HEK293 (cell line): Measurements from ENCODE around the gene PKLR.
A peak's percentile ranks its signal among the peaks of the same experiment; 100 is the strongest.

Source experiments
- BCL11B ChIP-seq: fragments of 450-650 bp; formaldehyde crosslinking; IDR thresholded peaks from 2 replicates; pipeline ENCODE4 v1.5.1; 2016; ENCODE audit warnings: low read depth, missing biosample characterization, missing genetic modification characterization
- OVOL3 ChIP-seq: fragments of 450-650 bp; formaldehyde crosslinking; IDR thresholded peaks from 2 replicates; pipeline ENCODE4 v1.5.1; 2016; ENCODE audit warnings: missing biosample characterization, missing genetic modification characterization
- PBX3 ChIP-seq: sonication (generic); formaldehyde crosslinking; IDR thresholded peaks from 2 replicates; pipeline ENCODE4 v1.8.1; 2022; ENCODE audit warnings: mild to moderate bottlenecking, moderate library complexity, missing genetic modification reagents
- REPIN1 ChIP-seq: fragments of 450-650 bp; formaldehyde crosslinking; IDR thresholded peaks from 2 replicates; pipeline ENCODE4 v1.5.1; 2017; ENCODE audit warnings: missing biosample characterization, missing genetic modification characterization, low read depth
- ZBTB21 ChIP-seq: fragments of 450-650 bp; formaldehyde crosslinking; IDR thresholded peaks from 2 replicates; pipeline ENCODE4 v1.5.1; 2017; ENCODE audit warnings: missing biosample characterization, missing genetic modification characterization
- ZBTB6 ChIP-seq: fragments of 450-650 bp; formaldehyde crosslinking; IDR thresholded peaks from 2 replicates; pipeline ENCODE4 v1.5.1; 2017; ENCODE audit warnings: missing biosample characterization, missing genetic modification characterization
- ZBTB8A ChIP-seq: fragments of 450-650 bp; formaldehyde crosslinking; IDR thresholded peaks from 2 replicates; pipeline ENCODE4 v1.5.1; 2016; ENCODE audit warnings: missing biosample characterization, missing genetic modification characterization
- ZNF112 ChIP-seq: fragments of 450-650 bp; formaldehyde crosslinking; IDR thresholded peaks from 2 replicates; pipeline ENCODE4 v1.5.0; 2017; ENCODE audit warnings: missing biosample characterization, missing genetic modification characterization
- ZNF114 ChIP-seq: fragments of 450-650 bp; formaldehyde crosslinking; IDR thresholded peaks from 2 replicates; pipeline ENCODE4 v1.5.0; 2017; ENCODE audit warnings: missing biosample characterization, missing genetic modification characterization
- ZNF169 ChIP-seq: fragments of 450-650 bp; formaldehyde crosslinking; IDR thresholded peaks from 2 replicates; pipeline ENCODE4 v1.5.1; 2016; ENCODE audit warnings: missing biosample characterization, missing genetic modification characterization
- ZNF214 ChIP-seq: fragments of 450-650 bp; formaldehyde crosslinking; IDR thresholded peaks from 2 replicates; pipeline ENCODE4 v1.5.1; 2017; ENCODE audit warnings: missing biosample characterization, mild to moderate bottlenecking, missing genetic modification characterization, borderline replicate concordance
- ZNF530 ChIP-seq: fragments of 450-650 bp; formaldehyde crosslinking; IDR thresholded peaks from 2 replicates; pipeline ENCODE4 v1.5.1; 2016; ENCODE audit warnings: low read depth, missing biosample characterization, missing genetic modification characterization
- ZNF560 ChIP-seq: fragments of 450-650 bp; formaldehyde crosslinking; IDR thresholded peaks from 2 replicates; pipeline ENCODE4 v1.5.1; 2017; ENCODE audit warnings: missing biosample characterization, missing genetic modification characterization, borderline replicate concordance
- ZNF596 ChIP-seq: fragments of 450-650 bp; IDR thresholded peaks from 2 replicates; pipeline ENCODE4 v1.5.0; 2018; ENCODE audit warnings: missing biosample characterization, mild to moderate bottlenecking, missing genetic modification characterization, moderate library complexity
- ZNF658 ChIP-seq: fragments of 450-650 bp; formaldehyde crosslinking; IDR thresholded peaks from 2 replicates; pipeline ENCODE4; 2016; ENCODE audit warnings: missing biosample characterization, missing genetic modification characterization
- ZNF670 ChIP-seq: fragments of 450-650 bp; formaldehyde crosslinking; IDR thresholded peaks from 2 replicates; pipeline ENCODE4 v1.5.1; 2016; ENCODE audit warnings: missing biosample characterization, missing genetic modification characterization, low read depth
- ZNF785 ChIP-seq: fragments of 450-650 bp; formaldehyde crosslinking; IDR thresholded peaks from 2 replicates; pipeline ENCODE4 v1.5.1; 2016; ENCODE audit warnings: missing biosample characterization, missing genetic modification characterization
- ZNF830 ChIP-seq: fragments of 450-650 bp; IDR thresholded peaks from 2 replicates; pipeline ENCODE4 v1.5.0; 2018; ENCODE audit warnings: missing biosample characterization, missing genetic modification characterization, low read depth, mild to moderate bottlenecking, moderate library complexity
- ZSCAN4 ChIP-seq: fragments of 450-650 bp; formaldehyde crosslinking; IDR thresholded peaks from 2 replicates; pipeline ENCODE4 v1.5.1; 2017; ENCODE audit warnings: missing biosample characterization, missing genetic modification characterization
- TF ChIP-seq, protein P1 (sequence below): fragments of 450-650 bp; formaldehyde crosslinking; IDR thresholded peaks from 2 replicates; pipeline ENCODE4 v1.5.1; 2016; ENCODE audit warnings: missing biosample characterization, missing genetic modification characterization, borderline replicate concordance
- TF ChIP-seq, protein P2 (sequence below): fragments of 450-650 bp; formaldehyde crosslinking; IDR thresholded peaks from 2 replicates; pipeline ENCODE4 v1.5.1; 2017; ENCODE audit warnings: missing biosample characterization, missing genetic modification characterization
- TF ChIP-seq, protein P3 (sequence below): fragments of 450-650 bp; formaldehyde crosslinking; IDR thresholded peaks from 2 replicates; pipeline ENCODE4 v1.5.1; 2016; ENCODE audit warnings: missing biosample characterization, missing genetic modification characterization, borderline replicate concordance
- TF ChIP-seq, protein P4 (sequence below): fragments of 450-650 bp; formaldehyde crosslinking; IDR thresholded peaks from 2 replicates; pipeline ENCODE4 v1.5.1; 2016; ENCODE audit warnings: missing biosample characterization, missing genetic modification characterization

Gene PKLR

DNA sequence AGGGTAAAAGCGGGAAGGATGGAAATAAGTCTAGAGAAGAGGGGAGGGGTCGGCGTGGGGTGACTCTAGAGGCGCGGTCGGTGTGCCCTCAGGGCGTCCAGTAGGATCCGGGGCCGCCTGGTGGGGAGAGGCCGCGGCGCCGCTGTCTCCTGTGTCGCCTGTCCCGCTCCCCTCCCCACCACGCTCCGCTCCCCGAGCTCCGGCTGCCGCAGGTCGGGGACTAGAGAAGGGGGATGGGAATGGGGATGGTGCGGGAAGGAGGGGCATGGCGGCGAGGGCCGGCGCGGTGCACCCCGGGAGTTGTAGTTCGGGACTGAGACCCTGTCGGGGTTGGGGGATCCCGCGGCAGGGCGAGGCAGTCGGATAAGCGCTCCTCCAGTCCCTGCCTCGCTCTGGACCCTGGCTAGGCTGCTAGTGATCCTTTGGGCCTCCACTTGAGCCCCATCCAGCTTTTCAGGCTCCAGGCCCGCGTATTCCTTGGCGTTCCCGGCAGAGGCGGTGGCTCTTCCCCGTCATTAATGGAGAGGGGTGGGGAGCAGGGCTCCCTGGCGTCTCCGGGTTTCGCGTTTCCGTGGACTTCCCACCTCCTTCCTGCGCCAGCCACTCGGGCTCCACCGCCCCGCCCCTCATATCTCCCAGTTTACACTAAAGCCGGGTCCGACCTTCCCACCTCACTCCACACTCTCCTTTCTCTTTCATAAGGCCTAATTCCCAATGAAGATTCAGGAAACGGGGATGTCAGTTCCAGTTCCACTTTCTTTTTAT is 45.8 kb downstream of the PKLR start, which contains the start of gene ENTREP3 (continued):
- TF ChIP-seq ZSCAN4 = 0 out of 2 replicates have a peak, but pooled peaks have one; percentile 27
- no peak for TF ChIP-seq ZNF169 (tag by site-specific recombination)
- TF ChIP-seq, protein P1, sequence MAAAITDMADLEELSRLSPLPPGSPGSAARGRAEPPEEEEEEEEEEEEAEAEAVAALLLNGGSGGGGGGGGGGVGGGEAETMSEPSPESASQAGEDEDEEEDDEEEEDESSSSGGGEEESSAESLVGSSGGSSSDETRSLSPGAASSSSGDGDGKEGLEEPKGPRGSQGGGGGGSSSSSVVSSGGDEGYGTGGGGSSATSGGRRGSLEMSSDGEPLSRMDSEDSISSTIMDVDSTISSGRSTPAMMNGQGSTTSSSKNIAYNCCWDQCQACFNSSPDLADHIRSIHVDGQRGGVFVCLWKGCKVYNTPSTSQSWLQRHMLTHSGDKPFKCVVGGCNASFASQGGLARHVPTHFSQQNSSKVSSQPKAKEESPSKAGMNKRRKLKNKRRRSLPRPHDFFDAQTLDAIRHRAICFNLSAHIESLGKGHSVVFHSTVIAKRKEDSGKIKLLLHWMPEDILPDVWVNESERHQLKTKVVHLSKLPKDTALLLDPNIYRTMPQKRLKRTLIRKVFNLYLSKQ (tag by site-specific recombination) = no peak
- TF ChIP-seq, protein P2, sequence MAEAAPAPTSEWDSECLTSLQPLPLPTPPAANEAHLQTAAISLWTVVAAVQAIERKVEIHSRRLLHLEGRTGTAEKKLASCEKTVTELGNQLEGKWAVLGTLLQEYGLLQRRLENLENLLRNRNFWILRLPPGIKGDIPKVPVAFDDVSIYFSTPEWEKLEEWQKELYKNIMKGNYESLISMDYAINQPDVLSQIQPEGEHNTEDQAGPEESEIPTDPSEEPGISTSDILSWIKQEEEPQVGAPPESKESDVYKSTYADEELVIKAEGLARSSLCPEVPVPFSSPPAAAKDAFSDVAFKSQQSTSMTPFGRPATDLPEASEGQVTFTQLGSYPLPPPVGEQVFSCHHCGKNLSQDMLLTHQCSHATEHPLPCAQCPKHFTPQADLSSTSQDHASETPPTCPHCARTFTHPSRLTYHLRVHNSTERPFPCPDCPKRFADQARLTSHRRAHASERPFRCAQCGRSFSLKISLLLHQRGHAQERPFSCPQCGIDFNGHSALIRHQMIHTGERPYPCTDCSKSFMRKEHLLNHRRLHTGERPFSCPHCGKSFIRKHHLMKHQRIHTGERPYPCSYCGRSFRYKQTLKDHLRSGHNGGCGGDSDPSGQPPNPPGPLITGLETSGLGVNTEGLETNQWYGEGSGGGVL (tag by site-specific recombination) = peak; percentile 70
- TF ChIP-seq, protein P3, sequence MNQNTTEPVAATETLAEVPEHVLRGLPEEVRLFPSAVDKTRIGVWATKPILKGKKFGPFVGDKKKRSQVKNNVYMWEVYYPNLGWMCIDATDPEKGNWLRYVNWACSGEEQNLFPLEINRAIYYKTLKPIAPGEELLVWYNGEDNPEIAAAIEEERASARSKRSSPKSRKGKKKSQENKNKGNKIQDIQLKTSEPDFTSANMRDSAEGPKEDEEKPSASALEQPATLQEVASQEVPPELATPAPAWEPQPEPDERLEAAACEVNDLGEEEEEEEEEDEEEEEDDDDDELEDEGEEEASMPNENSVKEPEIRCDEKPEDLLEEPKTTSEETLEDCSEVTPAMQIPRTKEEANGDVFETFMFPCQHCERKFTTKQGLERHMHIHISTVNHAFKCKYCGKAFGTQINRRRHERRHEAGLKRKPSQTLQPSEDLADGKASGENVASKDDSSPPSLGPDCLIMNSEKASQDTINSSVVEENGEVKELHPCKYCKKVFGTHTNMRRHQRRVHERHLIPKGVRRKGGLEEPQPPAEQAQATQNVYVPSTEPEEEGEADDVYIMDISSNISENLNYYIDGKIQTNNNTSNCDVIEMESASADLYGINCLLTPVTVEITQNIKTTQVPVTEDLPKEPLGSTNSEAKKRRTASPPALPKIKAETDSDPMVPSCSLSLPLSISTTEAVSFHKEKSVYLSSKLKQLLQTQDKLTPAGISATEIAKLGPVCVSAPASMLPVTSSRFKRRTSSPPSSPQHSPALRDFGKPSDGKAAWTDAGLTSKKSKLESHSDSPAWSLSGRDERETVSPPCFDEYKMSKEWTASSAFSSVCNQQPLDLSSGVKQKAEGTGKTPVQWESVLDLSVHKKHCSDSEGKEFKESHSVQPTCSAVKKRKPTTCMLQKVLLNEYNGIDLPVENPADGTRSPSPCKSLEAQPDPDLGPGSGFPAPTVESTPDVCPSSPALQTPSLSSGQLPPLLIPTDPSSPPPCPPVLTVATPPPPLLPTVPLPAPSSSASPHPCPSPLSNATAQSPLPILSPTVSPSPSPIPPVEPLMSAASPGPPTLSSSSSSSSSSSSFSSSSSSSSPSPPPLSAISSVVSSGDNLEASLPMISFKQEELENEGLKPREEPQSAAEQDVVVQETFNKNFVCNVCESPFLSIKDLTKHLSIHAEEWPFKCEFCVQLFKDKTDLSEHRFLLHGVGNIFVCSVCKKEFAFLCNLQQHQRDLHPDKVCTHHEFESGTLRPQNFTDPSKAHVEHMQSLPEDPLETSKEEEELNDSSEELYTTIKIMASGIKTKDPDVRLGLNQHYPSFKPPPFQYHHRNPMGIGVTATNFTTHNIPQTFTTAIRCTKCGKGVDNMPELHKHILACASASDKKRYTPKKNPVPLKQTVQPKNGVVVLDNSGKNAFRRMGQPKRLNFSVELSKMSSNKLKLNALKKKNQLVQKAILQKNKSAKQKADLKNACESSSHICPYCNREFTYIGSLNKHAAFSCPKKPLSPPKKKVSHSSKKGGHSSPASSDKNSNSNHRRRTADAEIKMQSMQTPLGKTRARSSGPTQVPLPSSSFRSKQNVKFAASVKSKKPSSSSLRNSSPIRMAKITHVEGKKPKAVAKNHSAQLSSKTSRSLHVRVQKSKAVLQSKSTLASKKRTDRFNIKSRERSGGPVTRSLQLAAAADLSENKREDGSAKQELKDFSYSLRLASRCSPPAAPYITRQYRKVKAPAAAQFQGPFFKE (tag by site-specific recombination) = no peak
- peak; percentile 34; the same call in 1 of the 2 replicates for TF ChIP-seq ZBTB6
- TF ChIP-seq ZNF214 (tag by site-specific recombination) = no peak
- TF ChIP-seq OVOL3 (tag by site-specific recombination) = 0 out of 2 replicates have a peak, but pooled peaks have one; percentile 14
- no peak for TF ChIP-seq ZNF658
- TF ChIP-seq BCL11B = no peak
- 0 out of 2 replicates have a peak, but pooled peaks have one; percentile 66 for TF ChIP-seq ZNF785 (tag by site-specific recombination)
- TF ChIP-seq ZBTB8A (tag by site-specific recombination) = peak; percentile 75
- TF ChIP-seq ZNF596 = no peak
- TF ChIP-seq, protein P4, sequence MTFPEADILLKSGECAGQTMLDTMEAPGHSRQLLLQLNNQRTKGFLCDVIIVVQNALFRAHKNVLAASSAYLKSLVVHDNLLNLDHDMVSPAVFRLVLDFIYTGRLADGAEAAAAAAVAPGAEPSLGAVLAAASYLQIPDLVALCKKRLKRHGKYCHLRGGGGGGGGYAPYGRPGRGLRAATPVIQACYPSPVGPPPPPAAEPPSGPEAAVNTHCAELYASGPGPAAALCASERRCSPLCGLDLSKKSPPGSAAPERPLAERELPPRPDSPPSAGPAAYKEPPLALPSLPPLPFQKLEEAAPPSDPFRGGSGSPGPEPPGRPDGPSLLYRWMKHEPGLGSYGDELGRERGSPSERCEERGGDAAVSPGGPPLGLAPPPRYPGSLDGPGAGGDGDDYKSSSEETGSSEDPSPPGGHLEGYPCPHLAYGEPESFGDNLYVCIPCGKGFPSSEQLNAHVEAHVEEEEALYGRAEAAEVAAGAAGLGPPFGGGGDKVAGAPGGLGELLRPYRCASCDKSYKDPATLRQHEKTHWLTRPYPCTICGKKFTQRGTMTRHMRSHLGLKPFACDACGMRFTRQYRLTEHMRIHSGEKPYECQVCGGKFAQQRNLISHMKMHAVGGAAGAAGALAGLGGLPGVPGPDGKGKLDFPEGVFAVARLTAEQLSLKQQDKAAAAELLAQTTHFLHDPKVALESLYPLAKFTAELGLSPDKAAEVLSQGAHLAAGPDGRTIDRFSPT = no peak
- no peak for TF ChIP-seq ZBTB21 (tag by site-specific recombination)
- TF ChIP-seq ZNF830 (tag by site-specific recombination) = no peak
- TF ChIP-seq ZNF670 (tag by site-specific recombination) = no peak
- TF ChIP-seq ZNF530 = no peak
- no peak for TF ChIP-seq ZNF560
- no peak for TF ChIP-seq REPIN1
- TF ChIP-seq ZNF114 (tag by site-specific recombination) = no peak
- TF ChIP-seq ZNF112 (tag by site-specific recombination) = no peak
- TF ChIP-seq PBX3 (CRISPR knock-in tag) = no peak
